BJ (cell line): ENCODE results near the gene TEX36. TPM values are rescaled to one million over a fixed set of nuclear protein-coding genes. Genes with fewer than 3 reads are reported as not detected.

ENCODE experiments used
- CTCF ChIA-PET: fragments of 350-600 bp; formaldehyde crosslinking; extraction: SDS; loops from one replicate; lab custom pipeline; 2021; ENCODE audit warnings: antibody characterized with exemption, inconsistent platforms; lab: Yijun Ruan, JAX
- POLR2A ChIA-PET: fragments of 300-600 bp; sonication (Branson Sonifier 250); formaldehyde crosslinking; extraction: SDS; loops from one replicate; lab custom pipeline; 2021; ENCODE audit warnings: antibody characterized with exemption; lab: Charles Lee
- DNase-seq: peaks from one replicate; pipeline ENCODE4 v3.0.0-alpha.2; 2011; ENCODE audit warnings: low read depth
- H3K27me3 ChIP-seq: 2 replicates; pipeline ENCODE4 v1.6.0; 2011; ENCODE audit warnings: low read length; ENCODE audit not compliant: control insufficient read depth, insufficient read depth
- H3K36me3 ChIP-seq: 2 replicates; pipeline ENCODE4 v1.5.1; 2011; ENCODE audit warnings: low read length; ENCODE audit not compliant: control insufficient read depth, insufficient read depth
- H3K4me3 ChIP-seq: 2 replicates; pipeline ENCODE4 v1.5.1; 2011; ENCODE audit warnings: low read depth, mild to moderate bottlenecking, control low read depth, low read length
- polyA plus RNA-seq: library from polyadenylated mRNA; depleted of rRNA; stranded (reverse); fragments of >200 nt; gene quantifications from 2 replicates; pipeline ENCODE4 v1.2.3, GENCODE V29; 2011
- TF ChIP-seq, protein P1 (sequence below): IDR thresholded peaks from 2 replicates; pipeline ENCODE4 v1.5.1; 2011; ENCODE audit warnings: low read depth, mild to moderate bottlenecking, control low read depth, inconsistent platforms, low read length, moderate library complexity; ENCODE audit not compliant: insufficient read depth

The TEX36 gene
- polyA plus RNA-seq, 1 experiment: not detected

DNA sequence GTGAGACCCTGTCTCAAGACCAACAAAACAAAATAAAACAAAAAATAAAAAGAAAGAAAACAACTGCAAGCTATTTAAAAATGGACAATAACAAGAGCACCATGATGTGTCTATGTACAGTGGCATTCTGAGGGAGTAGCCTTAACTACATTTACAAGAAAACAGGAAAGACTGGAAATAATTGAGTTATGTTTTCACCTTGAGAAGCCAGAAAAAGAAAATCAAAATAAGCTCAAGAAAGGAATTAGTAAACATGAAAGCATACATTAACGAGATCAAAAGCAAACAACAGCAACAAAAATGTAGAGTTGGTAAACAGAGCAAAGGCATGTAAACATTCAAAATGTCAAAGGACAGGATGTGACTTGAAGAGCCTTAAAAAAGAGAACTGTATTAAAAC is 36.7 kb downstream of the TEX36 start:
- DNase-seq: no peak
- Histone ChIP-seq H3K27me3 (no peaks in the 10 kb centered on the region), H3K4me3 (no peak overlapping the region), H3K36me3 (no peaks in the 10 kb centered on the region)
- ChIA-PET POLR2A (no interaction called here), CTCF (no interaction called here)
- TF ChIP-seq, protein P1, sequence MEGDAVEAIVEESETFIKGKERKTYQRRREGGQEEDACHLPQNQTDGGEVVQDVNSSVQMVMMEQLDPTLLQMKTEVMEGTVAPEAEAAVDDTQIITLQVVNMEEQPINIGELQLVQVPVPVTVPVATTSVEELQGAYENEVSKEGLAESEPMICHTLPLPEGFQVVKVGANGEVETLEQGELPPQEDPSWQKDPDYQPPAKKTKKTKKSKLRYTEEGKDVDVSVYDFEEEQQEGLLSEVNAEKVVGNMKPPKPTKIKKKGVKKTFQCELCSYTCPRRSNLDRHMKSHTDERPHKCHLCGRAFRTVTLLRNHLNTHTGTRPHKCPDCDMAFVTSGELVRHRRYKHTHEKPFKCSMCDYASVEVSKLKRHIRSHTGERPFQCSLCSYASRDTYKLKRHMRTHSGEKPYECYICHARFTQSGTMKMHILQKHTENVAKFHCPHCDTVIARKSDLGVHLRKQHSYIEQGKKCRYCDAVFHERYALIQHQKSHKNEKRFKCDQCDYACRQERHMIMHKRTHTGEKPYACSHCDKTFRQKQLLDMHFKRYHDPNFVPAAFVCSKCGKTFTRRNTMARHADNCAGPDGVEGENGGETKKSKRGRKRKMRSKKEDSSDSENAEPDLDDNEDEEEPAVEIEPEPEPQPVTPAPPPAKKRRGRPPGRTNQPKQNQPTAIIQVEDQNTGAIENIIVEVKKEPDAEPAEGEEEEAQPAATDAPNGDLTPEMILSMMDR: no peak

DNA sequence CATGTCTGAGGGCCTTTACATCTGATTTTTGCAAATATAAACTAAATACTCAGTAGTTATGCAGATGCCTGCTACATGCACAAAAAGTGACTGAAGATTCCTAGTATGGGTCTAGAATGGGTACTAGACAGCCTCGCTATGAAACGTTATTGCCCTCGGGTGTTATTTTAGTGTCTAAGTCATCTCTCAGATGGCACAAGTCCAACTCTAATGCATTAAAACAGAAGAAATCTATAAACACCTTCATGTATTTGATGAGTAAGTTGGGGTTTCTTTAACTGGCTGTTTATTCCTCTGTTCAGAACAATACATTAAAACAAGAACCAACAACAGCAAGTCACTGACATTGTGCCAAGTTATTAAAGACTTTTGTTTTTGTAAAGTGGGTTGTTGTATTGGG is 41.6 kb downstream of the TEX36 start:
- DNase-seq: no peak
- no peaks in the 10 kb centered on the region for H3K36me3 ChIP-seq
- POLR2A ChIA-PET: no interaction called here
- TF ChIP-seq, protein P1: no peak
- no peak overlapping the region for H3K4me3 ChIP-seq
- CTCF ChIA-PET: interaction anchor here (0.6 kb wide), 2 partner anchors 194 to 311 kb away, joined by 3 read pairs; no protein-coding TSS in a partner anchor
- H3K27me3 ChIP-seq: no peaks in the 10 kb centered on the region

DNA sequence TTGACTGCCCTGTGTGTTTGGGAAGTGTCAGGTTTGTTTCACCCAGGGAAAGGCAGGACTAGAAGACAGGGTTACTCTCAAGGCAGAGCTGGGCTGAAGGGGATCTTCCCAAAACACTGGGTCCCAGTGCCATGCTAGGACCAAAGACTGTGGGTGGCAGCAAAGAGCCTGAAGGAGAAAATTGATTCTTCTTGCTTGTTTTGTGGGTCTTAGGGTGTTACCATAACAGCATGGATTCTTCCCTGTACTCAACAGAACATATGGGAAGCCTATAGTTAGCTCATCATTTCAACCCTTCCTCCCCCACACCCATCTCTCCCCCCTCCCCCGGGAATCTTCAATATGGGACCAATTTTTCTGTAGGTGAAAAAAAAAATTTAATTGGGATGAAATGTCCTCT is 42.3 kb downstream of the TEX36 start:
- H3K4me3 ChIP-seq: no peak overlapping the region
- POLR2A ChIA-PET: no interaction called here
- DNase-seq: no peak
- TF ChIP-seq, protein P1: no peak
- CTCF ChIA-PET: interaction anchor here (0.6 kb wide), 2 partner anchors 193 to 310 kb away, joined by 3 read pairs; no protein-coding TSS in a partner anchor
- no peaks in the 10 kb centered on the region for H3K27me3 ChIP-seq
- H3K36me3 ChIP-seq: no peaks in the 10 kb centered on the region

DNA sequence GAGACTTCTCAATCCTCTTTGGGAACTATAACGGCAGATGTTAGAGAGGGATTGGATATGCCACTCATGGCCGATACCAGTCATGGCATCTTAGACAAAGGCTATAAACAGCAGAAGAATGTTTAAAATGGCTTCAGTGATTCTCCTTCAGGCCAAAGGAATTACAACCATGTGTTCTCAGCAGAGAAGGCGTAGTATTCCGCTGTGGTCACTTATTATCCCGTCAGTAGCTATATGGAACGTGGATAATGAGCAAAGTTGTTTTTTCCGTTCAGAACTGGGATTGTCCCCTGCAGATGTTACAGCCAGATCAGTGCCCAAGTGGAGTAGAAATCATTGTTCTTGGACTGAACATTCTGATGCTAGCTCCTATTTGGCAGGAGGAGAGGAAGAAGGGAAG is 43.1 kb downstream of the TEX36 start:
- TF ChIP-seq, protein P1: no peak
- H3K36me3 ChIP-seq: no peaks in the 10 kb centered on the region
- no peak overlapping the region for H3K4me3 ChIP-seq
- no peak for DNase-seq
- ChIA-PET POLR2A (no interaction called here), CTCF (interaction anchor here (2.0 kb wide), 1 partner anchor 591 kb away, joined by 5 read pairs; no protein-coding TSS in a partner anchor)
- H3K27me3 ChIP-seq: no peaks in the 10 kb centered on the region

DNA sequence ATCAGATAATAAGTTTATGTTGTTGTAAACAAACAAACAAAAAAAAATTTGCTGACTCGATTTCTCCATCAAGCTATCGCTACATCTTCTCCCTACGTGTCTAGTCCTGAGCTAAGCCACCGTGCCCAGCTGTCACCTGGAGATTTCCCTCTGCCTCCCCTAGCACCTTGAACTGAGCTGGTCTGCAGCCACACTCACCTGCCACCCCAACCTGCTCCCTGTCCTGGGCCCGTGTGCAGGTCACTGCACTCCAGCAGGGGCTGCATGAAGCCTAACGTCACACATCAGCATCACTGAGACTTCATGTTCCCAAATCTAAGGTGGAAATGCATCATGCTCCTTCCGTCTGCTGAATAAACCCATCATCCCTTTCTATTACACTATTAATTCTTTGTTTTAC is 44.4 kb downstream of the TEX36 start:
- H3K36me3 ChIP-seq: no peaks in the 10 kb centered on the region
- CTCF ChIA-PET: interaction anchor here (1.1 to 2.0 kb wide), 3 partner anchors 8 to 590 kb away, joined by 3 to 7 read pairs (median 5); no protein-coding TSS in a partner anchor
- DNase-seq: no peak
- TF ChIP-seq, protein P1: no peak
- no peaks in the 10 kb centered on the region for H3K27me3 ChIP-seq
- H3K4me3 ChIP-seq: no peak overlapping the region
- POLR2A ChIA-PET: no interaction called here
